Measurements from ENCODE around the gene CDC42EP4. TPM values are rescaled to one million over a fixed set of nuclear protein-coding genes. Genes with fewer than 3 reads are reported as not detected.
A peak's percentile ranks its signal among the peaks of the same experiment; 100 is the strongest.

Gene CDC42EP4
- total and polyA plus RNA-seq, 10 donors: 7.9 to 69.6 (median 43.3) TPM

GRCh38 chr17:73300392-73300791 is 11.4 kb downstream of the CDC42EP4 start:
- WGBS, 5 donors: 83 to 96% (median 92%) methylated on average over 3 of the region's 3 CpGs
- Histone ChIP-seq H3K4me3 (no peak overlapping the region), H3K27me3 (replicated peaks in 1 of 7) (peaks cover 0 to 6% (median 0%) of the 10 kb centered on the region in 7 donors), H3K36me3 (no peaks in the 10 kb centered on the region), H3K9me3 (no peaks in the 10 kb centered on the region), H3K27ac (peak overlapping the region in 2 of 8 donors; percentile 6 to 42), H3K4me1 (peaks cover 10 to 71% (median 28%) of the 10 kb centered on the region in 6 donors)
- no peak for DNase-seq
- TF ChIP-seq CTCF (IDR thresholded peaks at IDR 0.05 in 8 of 11, conservative IDR thresholded peaks at IDR 0.05 in 3 of 11): no peak
- no peak for TF ChIP-seq POLR2AphosphoS5 (IDR thresholded peaks at IDR 0.05)
- TF ChIP-seq POLR2A (IDR thresholded peaks at IDR 0.05): no peak
- intact Hi-C loops (cut with DNase I; ENCODE audit: low total_unique reads): no loop called here

GRCh38 chr17:73297934-73298861 is 13.6 kb downstream of the CDC42EP4 start:
- no peak for DNase-seq
- Histone ChIP-seq H3K9me3 (no peaks in the 10 kb centered on the region), H3K4me3 (peak overlapping the region in 1 of 8 donors; percentile 15), H3K36me3 (no peaks in the 10 kb centered on the region), H3K27ac (peak overlapping the region in 7 of 8 donors; percentile 1 to 68 (median 35)), H3K27me3 (replicated peaks in 1 of 7) (no peaks in the 10 kb centered on the region), H3K4me1 (peaks cover 6 to 70% (median 22%) of the 10 kb centered on the region in 6 donors)
- peak in 2 of 3 donors; percentile 34 to 36 for TF ChIP-seq POLR2AphosphoS5 (IDR thresholded peaks at IDR 0.05)
- TF ChIP-seq CTCF (IDR thresholded peaks at IDR 0.05 in 8 of 11, conservative IDR thresholded peaks at IDR 0.05 in 3 of 11): no peak
- intact Hi-C loops (cut with DNase I; ENCODE audit: low total_unique reads): no loop called here
- WGBS, 5 donors: 27 to 34% (median 33%) methylated on average over 15 of the region's 15 CpGs

DNA sequence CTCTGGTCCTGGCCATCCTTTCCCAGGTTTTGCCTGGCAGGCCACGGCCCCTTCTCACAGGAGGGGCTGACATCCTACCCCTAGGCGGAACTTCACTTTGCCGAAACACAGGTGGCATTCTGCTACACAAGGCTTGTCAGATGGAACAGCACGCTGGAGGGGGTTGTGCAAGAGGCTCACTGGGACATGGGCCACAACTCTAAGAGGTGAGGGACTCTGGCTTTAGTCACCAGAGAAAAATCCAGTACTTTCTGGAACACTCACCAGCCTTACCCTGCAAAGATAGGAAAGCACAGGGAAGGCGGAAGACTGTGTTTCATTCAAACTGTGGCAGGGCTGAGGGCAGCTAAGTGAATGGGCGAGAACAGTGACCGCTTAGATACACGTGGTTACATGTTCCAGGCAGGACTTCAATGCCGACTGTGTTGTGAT is 18.3 kb downstream of the CDC42EP4 start:
- Histone ChIP-seq H3K4me3 (no peak overlapping the region), H3K36me3 (no peaks in the 10 kb centered on the region), H3K4me1 (peaks cover 23 to 79% (median 49%) of the 10 kb centered on the region in 6 donors), H3K27me3 (replicated peaks in 1 of 7) (no peaks in the 10 kb centered on the region), H3K9me3 (no peaks in the 10 kb centered on the region), H3K27ac (peak overlapping the region in 4 of 8 donors; percentile 10 to 81 (median 50))
- DNase-seq: no peak
- TF ChIP-seq POLR2A (IDR thresholded peaks at IDR 0.05) (no peak), POLR2AphosphoS5 (IDR thresholded peaks at IDR 0.05) (peak in 1 of 3 donors; percentile 16)
- 69 to 83% (median 70%) methylated on average over 9 of the region's 9 CpGs for WGBS, 5 donors
- intact Hi-C loops (cut with DNase I; ENCODE audit: low total_unique reads): no loop called here

- Histone ChIP-seq H3K9me3 (no peaks in the 10 kb centered on the region), H3K27ac (peak overlapping the region in 4 of 8 donors; percentile 21 to 81 (median 74)), H3K27me3 (replicated peaks in 1 of 7) (no peaks in the 10 kb centered on the region), H3K4me1 (peaks cover 21 to 79% (median 48%) of the 10 kb centered on the region in 6 donors), H3K4me3 (no peak overlapping the region), H3K36me3 (no peaks in the 10 kb centered on the region)
- DNase-seq: no peak
- intact Hi-C loops (cut with DNase I; ENCODE audit: low total_unique reads): no loop called here
- WGBS, 5 donors: 78 to 86% (median 81%) methylated on average over 11 of the region's 11 CpGs
- TF ChIP-seq CTCF (IDR thresholded peaks at IDR 0.05 in 8 of 11, conservative IDR thresholded peaks at IDR 0.05 in 3 of 11) (no peak), POLR2AphosphoS5 (IDR thresholded peaks at IDR 0.05) (no peak), POLR2A (IDR thresholded peaks at IDR 0.05) (no peak)
These were observed 18.8 kb downstream of the CDC42EP4 start for GRCh38 chr17:73293031-73293430.
